GM19043 (cell line): ENCODE data around the gene TMED5.
"Not testable (repeated sequence)": the region's sequence is repeated elsewhere in the genome, so short reads cannot be mapped to it uniquely, and the experiment has no call there.

Experiments
- ATAC-seq: cut with Tn5 transposase; IDR thresholded peaks from one replicate; pipeline ENCODE4 v1.9.1; 2021; ENCODE audit warnings: low read depth; ENCODE audit not compliant: unreplicated experiment

The TMED5 gene

GRCh38 chr1:93179886-93180722 lies at the start of gene TMED5:
TSS of gene TMED5 (minus strand) at chr1:93180413. CDS start at chr1:93180242, 171 bp downstream.
- peak; percentile 86 for ATAC-seq

DNA sequence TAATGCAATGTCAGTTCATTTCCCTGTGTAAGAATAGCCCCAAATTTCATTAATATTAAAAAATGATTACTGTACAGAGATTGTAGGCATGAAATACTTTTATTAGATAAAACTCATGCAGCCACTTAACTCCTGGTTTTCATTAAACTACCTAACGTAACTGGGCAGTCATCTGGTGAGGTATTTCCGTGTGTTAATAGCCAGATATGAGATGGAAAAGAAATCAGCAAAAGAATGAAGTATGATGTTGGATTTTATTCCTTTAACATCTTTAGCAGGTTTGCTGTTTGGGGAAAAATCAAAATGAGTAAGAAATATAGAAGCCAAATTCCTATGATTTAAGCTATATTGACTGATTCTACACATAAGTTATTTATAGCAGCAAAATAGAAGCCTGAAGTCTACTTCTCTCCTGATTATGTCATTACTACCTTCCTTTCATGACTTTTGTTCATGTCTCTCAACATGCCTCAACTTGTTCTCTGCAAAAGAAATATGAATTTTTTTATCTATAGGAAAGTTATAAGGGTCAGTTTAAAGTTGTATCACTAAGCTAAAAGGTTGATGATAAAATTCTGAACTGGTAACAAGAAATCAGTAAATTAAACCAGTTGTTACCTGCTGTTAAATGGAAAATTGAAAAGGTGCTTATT lies 42.9 kb upstream of the TMED5 start:
- ATAC-seq = no peak

- no peak for ATAC-seq
Observed at GRCh38 chr1:93221913-93222312, 41.7 kb upstream of the TMED5 start.

DNA sequence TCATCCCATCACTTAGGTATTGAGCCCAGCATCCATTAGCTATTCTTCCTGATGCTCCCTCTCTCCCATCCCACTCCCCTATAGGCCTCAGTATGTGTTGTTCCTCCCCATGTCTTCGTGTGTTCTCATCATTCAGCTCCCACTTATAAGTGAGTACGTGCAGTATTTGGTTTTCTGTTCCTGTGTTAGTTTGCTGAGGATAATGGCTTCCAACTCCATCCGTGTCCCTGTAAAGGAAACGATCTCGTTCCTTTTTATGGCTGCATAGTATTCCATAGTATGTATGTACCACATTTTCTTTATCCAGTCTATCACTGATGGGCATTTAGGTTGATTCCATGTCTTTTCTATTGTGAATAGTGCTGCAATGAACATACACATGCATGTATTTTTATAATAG lies 40.5 kb upstream of the TMED5 start:
- not testable (repeated sequence) for ATAC-seq

DNA sequence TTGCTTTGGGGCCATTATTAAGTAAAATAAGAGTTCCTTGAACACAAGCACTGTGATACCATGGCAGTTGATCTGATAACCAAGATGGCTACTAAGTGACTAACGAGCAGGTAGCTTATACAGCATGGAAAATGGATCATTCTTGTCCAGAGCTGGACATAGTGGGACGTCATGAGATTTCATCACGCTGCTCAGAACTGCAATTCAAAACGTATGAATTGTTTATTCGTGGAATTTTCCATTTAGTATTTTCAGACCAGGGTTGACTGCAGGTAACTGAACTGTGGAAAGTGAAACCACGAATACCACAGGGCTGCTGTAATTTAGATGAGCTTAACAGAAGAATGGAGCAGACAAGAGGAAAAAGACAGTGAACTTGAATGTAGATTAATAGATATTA lies 39.2 kb upstream of the TMED5 start:
- ATAC-seq = no peak

DNA sequence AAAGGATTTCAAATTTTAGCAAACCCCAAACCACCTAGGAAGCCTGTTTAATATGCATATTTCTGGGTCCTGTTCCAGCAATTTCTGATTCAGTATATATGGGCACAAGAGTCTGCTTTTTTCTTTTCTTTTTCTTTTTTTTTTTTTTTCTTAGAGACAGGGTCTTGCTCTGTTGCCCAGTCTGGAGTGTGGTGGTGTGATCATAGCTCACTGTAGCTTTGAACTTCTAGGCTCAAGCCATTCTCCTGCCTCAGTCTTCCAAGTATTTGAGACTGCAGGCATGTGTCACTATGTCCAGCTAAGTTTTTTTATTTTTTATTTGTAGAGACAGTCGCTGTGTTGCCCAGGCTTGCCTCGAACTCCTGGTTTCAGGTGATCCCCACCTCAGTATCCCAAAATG lies 35.1 kb upstream of the TMED5 start:
- no peak for ATAC-seq

DNA sequence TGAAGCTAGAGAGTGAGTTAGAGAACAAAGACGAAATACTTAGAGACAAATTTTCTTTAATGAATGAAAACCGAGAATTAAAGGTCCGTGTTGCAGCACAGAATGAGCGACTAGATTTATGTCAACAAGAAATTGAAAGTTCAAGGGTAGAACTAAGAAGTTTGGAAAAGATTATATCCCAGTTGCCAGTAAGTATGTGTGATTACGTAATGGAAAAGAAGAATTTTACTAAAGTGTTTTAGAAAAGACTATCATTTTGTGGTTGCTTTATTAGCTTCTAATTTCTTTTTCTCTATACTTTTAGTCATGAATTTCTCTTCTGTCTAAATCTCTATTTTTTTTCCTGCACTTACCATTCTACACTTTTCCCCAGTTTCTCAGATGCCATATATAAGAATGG lies 27.0 kb upstream of the TMED5 start:
- ATAC-seq = no peak

DNA sequence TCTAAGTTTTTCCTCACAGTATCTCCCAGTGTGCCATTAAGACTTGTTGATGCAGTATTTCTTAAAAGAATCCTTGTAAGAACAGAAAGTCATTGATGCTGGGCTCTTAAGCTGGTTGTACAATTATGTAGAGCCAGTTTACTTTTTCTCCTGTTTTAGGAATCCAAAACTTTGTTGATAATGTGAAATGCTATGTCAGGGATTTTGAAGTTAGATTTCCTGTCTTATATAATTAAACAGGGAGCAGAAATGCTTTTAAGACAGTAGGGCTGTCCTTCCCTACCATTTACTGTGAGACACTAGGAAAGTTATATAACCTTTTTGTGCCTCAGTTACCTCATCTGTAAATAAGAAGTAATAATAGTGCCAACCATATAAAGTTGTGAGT lies 26.3 kb upstream of the TMED5 start:
- ATAC-seq = no peak

GRCh38 chr1:93205892-93206566 lies 25.8 kb upstream of the TMED5 start:
- no peak for ATAC-seq

DNA sequence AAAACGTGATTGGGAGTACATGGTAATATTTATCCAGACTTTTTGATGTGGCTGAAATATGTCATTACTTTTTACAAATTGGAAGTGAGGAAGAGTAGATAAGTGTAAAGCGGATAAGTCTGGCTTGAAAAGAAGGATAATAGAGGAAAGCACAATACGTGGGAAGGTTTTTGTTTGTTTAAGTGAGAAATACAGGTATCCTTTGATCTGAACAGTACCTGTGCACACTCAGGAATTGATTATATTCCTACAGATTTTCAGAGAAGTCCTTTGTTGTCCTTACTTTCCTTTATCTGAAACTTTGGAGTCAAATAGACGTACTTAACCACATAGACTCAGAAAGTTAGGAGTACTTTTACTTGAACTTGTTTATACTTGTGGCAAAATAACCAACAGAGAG lies 20.5 kb upstream of the TMED5 start:
- no peak for ATAC-seq

- no peak for ATAC-seq
Observed at GRCh38 chr1:93200086-93200620, 19.9 kb upstream of the TMED5 start.

DNA sequence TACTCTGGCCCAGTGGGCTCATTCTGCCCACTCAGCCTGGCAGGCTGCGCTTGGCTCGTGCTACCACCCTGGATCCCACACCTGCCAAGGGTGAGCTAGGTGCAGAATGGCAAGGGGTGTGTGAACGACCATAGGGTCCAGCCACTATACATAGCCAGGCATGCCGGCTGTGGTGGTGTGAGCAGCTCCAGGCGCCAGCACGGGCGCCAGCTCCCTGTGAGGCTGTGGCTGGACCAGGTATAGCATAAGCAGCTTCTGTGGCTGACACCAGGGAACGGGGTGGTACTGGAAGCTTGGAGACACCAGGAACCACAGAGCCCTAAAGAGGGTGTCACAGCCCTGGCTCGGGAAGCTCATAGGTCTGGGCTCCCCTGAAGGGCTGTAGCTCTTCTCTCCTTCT lies 18.9 kb upstream of the TMED5 start:
- ATAC-seq = no peak

- ATAC-seq = no peak
Observed at GRCh38 chr1:93196591-93196990, 16.4 kb upstream of the TMED5 start.

GRCh38 chr1:93194231-93194990 lies 14.2 kb upstream of the TMED5 start:
- no peak for ATAC-seq

- ATAC-seq = no peak
Observed at GRCh38 chr1:93190432-93190831, 10.2 kb upstream of the TMED5 start.

GRCh38 chr1:93186667-93187066 lies 6.5 kb upstream of the TMED5 start:
- no peak for ATAC-seq

GRCh38 chr1:93180723-93181613 lies 755 bp upstream of the TMED5 start, which contains the start of gene CCDC18:
TSS of gene CCDC18 (plus strand) at chr1:93180724. CDS start at chr1:93183362, 2,638 bp downstream.
- ATAC-seq = no peak

GRCh38 chr1:93178418-93178817 lies 1.8 kb downstream of the TMED5 start:
- ATAC-seq = no peak

DNA sequence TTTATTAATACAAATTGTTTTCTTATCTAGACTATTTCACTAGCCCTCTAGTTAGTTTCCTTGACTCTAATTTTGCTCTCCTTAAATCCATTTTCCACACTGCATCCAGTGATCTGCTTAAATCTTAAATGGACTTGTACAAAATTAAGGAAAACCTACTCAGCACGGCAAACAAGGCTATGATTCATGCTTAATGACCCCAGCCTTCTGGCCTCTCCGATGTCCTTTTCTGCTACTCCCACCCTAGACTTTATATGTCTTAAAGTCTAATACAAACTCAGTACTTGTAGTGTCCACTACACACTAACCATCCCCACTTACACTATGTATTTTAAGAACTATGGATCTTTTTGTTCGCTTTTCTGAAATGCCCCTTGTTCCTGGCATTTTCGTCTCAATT lies 2.2 kb downstream of the TMED5 start:
- no peak for ATAC-seq
